Sigmoid colon (tissue), 4 donors: ENCODE data around the gene ANKIB1.

ENCODE experiments used
- EP300 ChIP-seq, 4 donors: sonication (generic); formaldehyde crosslinking; IDR thresholded peaks; one replicate each; pipeline ENCODE4 v1.6.1; 2017; ENCODE audit warnings: antibody characterized with exemption in 4 of 4
- POLR2A ChIP-seq, 2 donors: fragments of 450-650 bp; IDR thresholded peaks; one replicate each; pipeline ENCODE4 v1.6.1; 2016; ENCODE audit warnings: antibody characterized with exemption in 2 of 2, mild to moderate bottlenecking in 2 of 2, moderate library complexity in 2 of 2
- POLR2AphosphoS5 ChIP-seq, 4 donors: sonication (generic); formaldehyde crosslinking; IDR thresholded peaks; one replicate each; pipeline ENCODE4 v1.6.1; 2017; ENCODE audit warnings: antibody characterized with exemption in 4 of 4
- TF ChIP-seq, protein P1 (sequence below), 4 experiments: fragments of 450-650 bp in 3 of 4; fragments of 200-600 bp in 1 of 4; IDR thresholded peaks; one replicate each; pipeline ENCODE4 v1.5.1; 2016 to 2019; ENCODE audit warnings: antibody characterized with exemption in 4 of 4, mild to moderate bottlenecking in 3 of 4, moderate library complexity in 2 of 4

DNA sequence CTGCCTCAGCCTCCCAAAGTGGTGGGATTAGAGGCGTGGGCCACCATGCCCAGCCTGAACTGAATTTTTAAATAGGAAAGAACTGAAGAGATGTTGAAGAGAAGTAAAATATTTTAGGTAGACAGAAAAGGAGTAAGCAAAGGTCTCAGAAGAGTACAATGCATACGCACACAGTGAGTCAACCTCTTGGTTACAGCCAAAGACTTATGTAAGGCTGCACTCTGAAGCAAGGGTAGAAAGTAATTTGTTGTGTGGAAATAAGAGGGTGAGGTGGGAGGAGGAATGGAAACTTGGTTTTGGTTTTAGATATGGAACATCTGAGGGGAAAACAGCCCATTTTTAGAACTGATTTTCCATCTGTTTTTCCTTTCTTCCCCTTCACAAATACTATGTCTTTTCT is 17.7 kb upstream of the ANKIB1 start:
- TF ChIP-seq, protein P1, sequence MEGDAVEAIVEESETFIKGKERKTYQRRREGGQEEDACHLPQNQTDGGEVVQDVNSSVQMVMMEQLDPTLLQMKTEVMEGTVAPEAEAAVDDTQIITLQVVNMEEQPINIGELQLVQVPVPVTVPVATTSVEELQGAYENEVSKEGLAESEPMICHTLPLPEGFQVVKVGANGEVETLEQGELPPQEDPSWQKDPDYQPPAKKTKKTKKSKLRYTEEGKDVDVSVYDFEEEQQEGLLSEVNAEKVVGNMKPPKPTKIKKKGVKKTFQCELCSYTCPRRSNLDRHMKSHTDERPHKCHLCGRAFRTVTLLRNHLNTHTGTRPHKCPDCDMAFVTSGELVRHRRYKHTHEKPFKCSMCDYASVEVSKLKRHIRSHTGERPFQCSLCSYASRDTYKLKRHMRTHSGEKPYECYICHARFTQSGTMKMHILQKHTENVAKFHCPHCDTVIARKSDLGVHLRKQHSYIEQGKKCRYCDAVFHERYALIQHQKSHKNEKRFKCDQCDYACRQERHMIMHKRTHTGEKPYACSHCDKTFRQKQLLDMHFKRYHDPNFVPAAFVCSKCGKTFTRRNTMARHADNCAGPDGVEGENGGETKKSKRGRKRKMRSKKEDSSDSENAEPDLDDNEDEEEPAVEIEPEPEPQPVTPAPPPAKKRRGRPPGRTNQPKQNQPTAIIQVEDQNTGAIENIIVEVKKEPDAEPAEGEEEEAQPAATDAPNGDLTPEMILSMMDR (IDR thresholded peaks at IDR 0.05), result no peak
- TF ChIP-seq POLR2A (IDR thresholded peaks at IDR 0.05) (no peak), EP300 (IDR thresholded peaks at IDR 0.05) (no peak), POLR2AphosphoS5 (IDR thresholded peaks at IDR 0.05) (no peak)
